Osteocyte (in vitro differentiated cells): ENCODE data around the gene CCDC136. TPM values are rescaled to one million over a fixed set of nuclear protein-coding genes. Genes with fewer than 3 reads are reported as not detected.

ENCODE experiments used
- DNase-seq: peaks from one replicate; pipeline ENCODE4 v3.0.0; 2021; ENCODE audit warnings: mixed read lengths; ENCODE audit not compliant: unreplicated experiment; ENCODE audit errors: extremely low spot score
- H3K27ac Mint-ChIP-seq: one replicate; pipeline ENCODE4 v1.8.0; 2021; ENCODE audit warnings: mild to moderate bottlenecking, mixed read lengths; ENCODE audit not compliant: unreplicated experiment
- H3K27me3 Mint-ChIP-seq: one replicate; pipeline ENCODE4 v1.8.0; 2021; ENCODE audit warnings: mixed read lengths; ENCODE audit not compliant: unreplicated experiment
- H3K36me3 Mint-ChIP-seq: one replicate; pipeline ENCODE4 v1.8.0; 2021; ENCODE audit warnings: mixed read lengths; ENCODE audit not compliant: unreplicated experiment
- H3K4me1 Mint-ChIP-seq: one replicate; pipeline ENCODE4 v1.8.0; 2021; ENCODE audit warnings: mixed read lengths; ENCODE audit not compliant: unreplicated experiment
- H3K4me3 Mint-ChIP-seq: one replicate; pipeline ENCODE4 v1.8.0; 2021; ENCODE audit warnings: mild to moderate bottlenecking, moderate library complexity, mixed read lengths; ENCODE audit not compliant: unreplicated experiment
- H3K9me3 Mint-ChIP-seq: one replicate; pipeline ENCODE4 v1.8.0; 2021; ENCODE audit warnings: mixed read lengths; ENCODE audit not compliant: unreplicated experiment
- CTCF ChIP-seq: fragments of 200-600 bp; sonication (generic); IDR thresholded peaks from 2 replicates; pipeline ENCODE4 v1.5.0; 2021; ENCODE audit warnings: antibody characterized with exemption, mild to moderate bottlenecking, moderate library complexity
- total RNA-seq: library from RNA; stranded (reverse); gene quantifications from 2 replicates; pipeline ENCODE4 v1.2.1, GENCODE V29; 2021

CCDC136 gene
- total RNA-seq, 1 donor from 2014 or later = 13.3 TPM

GRCh38 chr7:128844777-128845311 lies 53.1 kb downstream of the CCDC136 start:
- H3K36me3 Mint-ChIP-seq = peaks cover 15% of the 10 kb centered on the region
- no peak for DNase-seq
- H3K27ac Mint-ChIP-seq = no peak overlapping the region
- TF ChIP-seq CTCF = no peak
- H3K4me1 Mint-ChIP-seq = no peaks in the 10 kb centered on the region
- H3K9me3 Mint-ChIP-seq = no peaks in the 10 kb centered on the region
- no peak overlapping the region for H3K4me3 Mint-ChIP-seq
- H3K27me3 Mint-ChIP-seq = no peaks in the 10 kb centered on the region

GRCh38 chr7:128845475-128845874 lies 53.7 kb downstream of the CCDC136 start:
- TF ChIP-seq CTCF = no peak
- H3K4me1 Mint-ChIP-seq = no peaks in the 10 kb centered on the region
- H3K4me3 Mint-ChIP-seq = no peak overlapping the region
- H3K9me3 Mint-ChIP-seq = no peaks in the 10 kb centered on the region
- no peak for DNase-seq
- H3K36me3 Mint-ChIP-seq = peaks cover 15% of the 10 kb centered on the region
- no peaks in the 10 kb centered on the region for H3K27me3 Mint-ChIP-seq
- no peak overlapping the region for H3K27ac Mint-ChIP-seq

GRCh38 chr7:128845987-128846386 lies 54.2 kb downstream of the CCDC136 start:
- DNase-seq = no peak
- TF ChIP-seq CTCF = no peak

GRCh38 chr7:128846781-128847444 lies 55.1 kb downstream of the CCDC136 start:
- no peaks in the 10 kb centered on the region for H3K9me3 Mint-ChIP-seq
- no peak for TF ChIP-seq CTCF

More at GRCh38 chr7:128845987-128846386, 54.2 kb downstream of the CCDC136 start:
- Mint-ChIP-seq H3K4me3 (no peak overlapping the region), H3K36me3 (peaks cover 15% of the 10 kb centered on the region), H3K27ac (no peak overlapping the region), H3K4me1 (no peaks in the 10 kb centered on the region), H3K9me3 (no peaks in the 10 kb centered on the region), H3K27me3 (no peaks in the 10 kb centered on the region)

GRCh38 chr7:128847721-128848211 lies 56.0 kb downstream of the CCDC136 start:
- peaks cover 14% of the 10 kb centered on the region for H3K36me3 Mint-ChIP-seq
- no peaks in the 10 kb centered on the region for H3K27me3 Mint-ChIP-seq
- no peaks in the 10 kb centered on the region for H3K9me3 Mint-ChIP-seq
- no peak for DNase-seq
- no peak overlapping the region for H3K27ac Mint-ChIP-seq
- no peak overlapping the region for H3K4me3 Mint-ChIP-seq
- no peaks in the 10 kb centered on the region for H3K4me1 Mint-ChIP-seq
- TF ChIP-seq CTCF = no peak

More at GRCh38 chr7:128846781-128847444, 55.1 kb downstream of the CCDC136 start:
- Mint-ChIP-seq H3K4me3 (no peak overlapping the region), H3K36me3 (peaks cover 14% of the 10 kb centered on the region), H3K27ac (no peak overlapping the region), H3K27me3 (no peaks in the 10 kb centered on the region), H3K4me1 (no peaks in the 10 kb centered on the region)
- no peak for DNase-seq
